Glutamatergic neuron (in vitro differentiated cells): ENCODE data around the gene NDUFS7. TPM values are rescaled to one million over a fixed set of nuclear protein-coding genes. Genes with fewer than 3 reads are reported as not detected.
A peak's percentile ranks its signal among the peaks of the same experiment; 100 is the strongest.
"Not testable (repeated sequence)": the region's sequence is repeated elsewhere in the genome, so short reads cannot be mapped to it uniquely, and the experiment has no call there.

Experiments used
- DNase-seq: peaks from one replicate; pipeline ENCODE4 v3.0.0; 2022
- H3K27ac Mint-ChIP-seq: one replicate; pipeline ENCODE4 v1.8.0; 2020; ENCODE audit warnings: mild to moderate bottlenecking, mixed read lengths, inconsistent platforms; ENCODE audit not compliant: unreplicated experiment
- H3K27me3 Mint-ChIP-seq: one replicate; pipeline ENCODE4 v1.8.0; 2020; ENCODE audit warnings: mild to moderate bottlenecking, moderate library complexity, mixed read lengths, inconsistent platforms; ENCODE audit not compliant: unreplicated experiment
- H3K36me3 Mint-ChIP-seq: one replicate; pipeline ENCODE4 v1.8.0; 2020; ENCODE audit warnings: mild to moderate bottlenecking, mixed read lengths, inconsistent platforms; ENCODE audit not compliant: unreplicated experiment
- H3K4me1 Mint-ChIP-seq: one replicate; pipeline ENCODE4 v1.8.0; 2020; ENCODE audit warnings: mild to moderate bottlenecking, low read depth, mixed read lengths, inconsistent platforms; ENCODE audit not compliant: unreplicated experiment
- H3K4me3 Mint-ChIP-seq: one replicate; pipeline ENCODE4 v1.8.0; 2020; ENCODE audit warnings: mild to moderate bottlenecking, mixed read lengths, inconsistent platforms; ENCODE audit not compliant: unreplicated experiment
- H3K9me3 Mint-ChIP-seq: one replicate; pipeline ENCODE4 v1.8.0; 2020; ENCODE audit warnings: mild to moderate bottlenecking, moderate library complexity, mixed read lengths, inconsistent platforms; ENCODE audit not compliant: unreplicated experiment
- CTCF ChIP-seq: fragments of 200-600 bp; sonication (generic); IDR thresholded peaks from one replicate; pipeline ENCODE4 v1.5.0; 2021; ENCODE audit not compliant: partially characterized antibody, unreplicated experiment
- total RNA-seq: library from RNA; stranded (reverse); fragmentation: NEBNext Ultra II Directional; extraction: Animal tissue kit (Norgen Biotek cat#: 25700); gene quantifications from one replicate; pipeline ENCODE4 v1.2.1, GENCODE V29; 2021; ENCODE audit not compliant: unreplicated experiment

The NDUFS7 gene
- total RNA-seq, 1 donor from 2014 or later = 123 TPM

DNA sequence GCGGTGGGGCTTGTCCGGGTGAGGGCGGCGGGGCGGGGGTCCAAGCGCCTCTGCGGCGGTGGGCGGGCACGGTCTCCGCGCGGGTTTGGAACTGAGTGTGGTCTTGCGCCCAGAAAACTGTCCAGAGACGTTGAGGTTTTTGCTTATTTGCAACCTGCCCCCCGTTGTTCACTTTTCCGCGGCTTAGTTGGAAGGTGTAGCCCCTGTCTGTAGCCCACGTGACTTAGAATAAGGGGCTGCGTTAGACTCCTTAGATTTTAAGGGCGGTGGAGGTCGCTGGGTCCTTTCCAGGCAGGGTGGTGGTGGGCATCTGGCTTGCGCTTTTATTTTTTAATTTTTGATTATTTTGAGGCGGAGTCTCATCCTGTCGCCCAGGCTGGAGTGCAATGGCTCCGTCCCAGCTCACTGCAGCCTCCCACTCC lies 55.2 kb downstream of the NDUFS7 start:
- DNase-seq = no peak
- H3K9me3 Mint-ChIP-seq = peaks cover 18% of the 10 kb centered on the region
- peak overlapping the region; percentile 80 for H3K27ac Mint-ChIP-seq
- peaks cover 7% of the 10 kb centered on the region for H3K4me1 Mint-ChIP-seq
- H3K27me3 Mint-ChIP-seq = peaks cover 2% of the 10 kb centered on the region
- no peaks in the 10 kb centered on the region for H3K36me3 Mint-ChIP-seq
- TF ChIP-seq CTCF = no peak
- peak overlapping the region; percentile 90 for H3K4me3 Mint-ChIP-seq

GRCh38 chr19:1439525-1440417 lies 56.1 kb downstream of the NDUFS7 start:
- Mint-ChIP-seq H3K9me3 (peaks cover 20% of the 10 kb centered on the region), H3K27ac (peak overlapping the region; percentile 86), H3K4me3 (peak overlapping the region; percentile 90)
- not testable (repeated sequence) for H3K36me3 Mint-ChIP-seq, H3K4me1 Mint-ChIP-seq, H3K27me3 Mint-ChIP-seq, DNase-seq

GRCh38 chr19:1440418-1440801 lies 56.7 kb downstream of the NDUFS7 start:
- DNase-seq = no peak
- peaks cover 20% of the 10 kb centered on the region for H3K9me3 Mint-ChIP-seq
- no peak for TF ChIP-seq CTCF
- H3K4me3 Mint-ChIP-seq = peak overlapping the region; percentile 57
- no peaks in the 10 kb centered on the region for H3K36me3 Mint-ChIP-seq
- peaks cover 6% of the 10 kb centered on the region for H3K4me1 Mint-ChIP-seq
- peaks cover 5% of the 10 kb centered on the region for H3K27me3 Mint-ChIP-seq
- peak overlapping the region; percentile 43 for H3K27ac Mint-ChIP-seq

GRCh38 chr19:1441022-1441426 lies 57.3 kb downstream of the NDUFS7 start:
- DNase-seq = no peak
- peak overlapping the region; percentile 57 for H3K4me3 Mint-ChIP-seq
- no peaks in the 10 kb centered on the region for H3K36me3 Mint-ChIP-seq
- H3K9me3 Mint-ChIP-seq = peaks cover 18% of the 10 kb centered on the region
- peaks cover 3% of the 10 kb centered on the region for H3K4me1 Mint-ChIP-seq
- TF ChIP-seq CTCF = no peak
- peaks cover 6% of the 10 kb centered on the region for H3K27me3 Mint-ChIP-seq
- H3K27ac Mint-ChIP-seq = no peak overlapping the region

GRCh38 chr19:1441677-1442438 lies 58.2 kb downstream of the NDUFS7 start:
- Mint-ChIP-seq H3K36me3 (no peaks in the 10 kb centered on the region), H3K27me3 (peaks cover 8% of the 10 kb centered on the region), H3K4me3 (no peak overlapping the region), H3K9me3 (peaks cover 18% of the 10 kb centered on the region), H3K27ac (no peak overlapping the region), H3K4me1 (peaks cover 3% of the 10 kb centered on the region)
- DNase-seq = no peak
- no peak for TF ChIP-seq CTCF

Other genes starting within 250 kb of the NDUFS7 start
- gene SBNO2, start 209.6 kb upstream of the NDUFS7 start, total RNA-seq = 65.5 TPM
- 48.2 TPM for gene STK11, start 178.1 kb upstream of the NDUFS7 start, total RNA-seq
- 74.7 TPM for gene CBARP, start 145.9 kb upstream of the NDUFS7 start, total RNA-seq
- gene ATP5F1D, start 142.2 kb upstream of the NDUFS7 start, total RNA-seq = 129 TPM
- gene MIDN, start 135.3 kb upstream of the NDUFS7 start, total RNA-seq = 325 TPM
- gene CIRBP, start 114.6 kb upstream of the NDUFS7 start, total RNA-seq = 341 TPM
- 17.3 TPM for gene FAM174C, start 108.4 kb upstream of the NDUFS7 start, total RNA-seq
- 61.4 TPM for gene EFNA2, start 98.0 kb upstream of the NDUFS7 start, total RNA-seq
- gene GAMT, start 17.6 kb downstream of the NDUFS7 start, total RNA-seq = 17.9 TPM
- 135 TPM for gene DAZAP1, start 23.7 kb downstream of the NDUFS7 start, total RNA-seq
- 603 TPM for gene RPS15, start 54.5 kb downstream of the NDUFS7 start, total RNA-seq
- 371 TPM for gene APC2, start 66.2 kb downstream of the NDUFS7 start, total RNA-seq
- 29.2 TPM for gene C19orf25, start 95.3 kb downstream of the NDUFS7 start, total RNA-seq
- 21.2 TPM for gene PCSK4, start 106.4 kb downstream of the NDUFS7 start, total RNA-seq
- 21.5 TPM for gene REEP6, start 107.3 kb downstream of the NDUFS7 start, total RNA-seq
- gene ADAMTSL5, start 129.1 kb downstream of the NDUFS7 start, total RNA-seq = 0.83 TPM
- 0.69 TPM for gene PLK5, start 140.2 kb downstream of the NDUFS7 start, total RNA-seq
- gene MEX3D, start 184.4 kb downstream of the NDUFS7 start, total RNA-seq = 96.7 TPM
- gene MBD3, start 209.0 kb downstream of the NDUFS7 start, total RNA-seq = 106 TPM
- gene UQCR11, start 221.6 kb downstream of the NDUFS7 start, total RNA-seq = 204 TPM